K562 (cell line): Measurements from ENCODE around the gene RTL5. TPM values are rescaled to one million over a fixed set of nuclear protein-coding genes. Genes with fewer than 3 reads are reported as not detected.

Experiments
- ATAC-seq: fragments of 200-7000 bp; cut with Tn5 transposase; 3 replicates; pipeline ENCODE4 v1.9.1; 2020; ENCODE audit warnings: moderate library complexity
- BruUV-seq: library from RNA; stranded (reverse); fragments of 400-500 nt; replicated peaks from 2 replicates; lab custom pipeline; 2021; lab: Mats Ljungman, UMichigan
- CTCF ChIA-PET: fragments of 300-600 bp; formaldehyde crosslinking; extraction: SDS; loops from one replicate; lab custom pipeline; 2021; ENCODE audit warnings: low intra/inter-chr PET ratio; lab: Yijun Ruan, JAX
- POLR2A ChIA-PET: fragments of 300-600, 350-650 bp; sonication (Branson Sonifier 250); formaldehyde crosslinking; extraction: SDS; loops from one replicate; lab custom pipeline; 2021; ENCODE audit warnings: antibody characterized with exemption, inconsistent platforms; lab: Yijun Ruan, JAX
- DNase-seq, 4 experiments: peaks; one replicate each; pipeline versions ENCODE4 v3.0.0 to v3.0.0-alpha.2; 2011 to 2018; ENCODE audit warnings: low spot score in 3 of 4, mixed read lengths in 3 of 4; ENCODE audit errors: extremely low read depth in 1 of 4
- FAIRE-seq: peaks from 2 replicates; lab custom pipeline; 2011; peaks lifted over from hg19 to GRCh38; lab: Jason Lieb, UNC
- H2AFZ ChIP-seq: 2 replicates; pipeline ENCODE4 v1.6.0; 2011; ENCODE audit warnings: low read depth, low read length, control low read depth, inconsistent platforms
- H3K27ac ChIP-seq: fragments of 200-600 bp; 3 replicates; pipeline ENCODE4 v1.8.0; 2011; ENCODE audit warnings: low read depth, mild to moderate bottlenecking, control low read depth, inconsistent platforms, low read length, moderate library complexity, mixed read lengths; ENCODE audit errors: extremely low read depth
- H3K27me3 ChIP-seq, 2 experiments: fragments of 300-600 bp in 1 of 2; 2 replicates in 1 of 2; 3 replicates in 1 of 2; pipeline versions ENCODE4 v1.6.0 to v1.8.0; 2011; ENCODE audit warnings: inconsistent platforms in 2 of 2, low read length in 2 of 2, mild to moderate bottlenecking in 1 of 2, mixed read lengths in 1 of 2, moderate library complexity in 1 of 2; ENCODE audit not compliant: control insufficient read depth in 2 of 2, insufficient read depth in 2 of 2
- H3K36me3 ChIP-seq: fragments of 300-600 bp; 3 replicates; pipeline ENCODE4 v1.8.0; 2011; ENCODE audit warnings: mild to moderate bottlenecking, low read length, inconsistent platforms; ENCODE audit not compliant: control insufficient read depth, insufficient read depth
- H3K4me1 ChIP-seq, 2 experiments: fragments of 200-600 bp in 1 of 2; replicated peaks in 1 of 2; 2 replicates in 1 of 2; 3 replicates in 1 of 2; pipeline versions ENCODE4 v1.5.1 to v1.8.0; 2011; ENCODE audit warnings: inconsistent platforms in 2 of 2, low read length in 2 of 2, mild to moderate bottlenecking in 1 of 2, mixed read lengths in 1 of 2, moderate library complexity in 1 of 2; ENCODE audit not compliant: control insufficient read depth in 2 of 2, insufficient read depth in 2 of 2
- H3K4me2 ChIP-seq: 2 replicates; pipeline ENCODE4 v1.6.1; 2011; ENCODE audit warnings: low read length, control low read depth, inconsistent platforms, mixed read lengths; ENCODE audit not compliant: insufficient read depth
- H3K4me3 ChIP-seq: fragments of 200-600 bp; sonication (generic), shearing (Covaris generic); 2 replicates; pipeline ENCODE4 v1.5.1; 2016; ENCODE audit warnings: control low read depth, inconsistent platforms
- H3K79me2 ChIP-seq: fragments of 200-600 bp; 3 replicates; pipeline ENCODE4 v1.8.0; 2011; ENCODE audit warnings: low read length, inconsistent platforms; ENCODE audit not compliant: control insufficient read depth, insufficient read depth
- H3K9ac ChIP-seq, 2 experiments: 2 replicates each; pipeline versions ENCODE4 v1.6.0 to v1.6.1; 2011; ENCODE audit warnings: low read depth in 2 of 2, low read length in 2 of 2, control low read depth in 1 of 2, inconsistent platforms in 1 of 2, mild to moderate bottlenecking in 1 of 2, mixed read lengths in 1 of 2; ENCODE audit not compliant: insufficient read depth in 1 of 2
- H3K9me1 ChIP-seq: one replicate; pipeline ENCODE4 v1.6.0; 2011; ENCODE audit warnings: inconsistent platforms, mild to moderate bottlenecking, low read length, moderate library complexity; ENCODE audit not compliant: control insufficient read depth, insufficient read depth
- H3K9me3 ChIP-seq: replicated peaks from 2 replicates; pipeline ENCODE4 v1.5.1; 2011; ENCODE audit warnings: low read depth, low read length, inconsistent platforms; ENCODE audit not compliant: control insufficient read depth, insufficient read depth
- H4K20me1 ChIP-seq: replicated peaks from 2 replicates; pipeline ENCODE4 v1.6.1; 2011; ENCODE audit warnings: low read length, inconsistent platforms, mixed read lengths; ENCODE audit not compliant: control insufficient read depth, insufficient read depth
- BMI1 ChIP-seq: fragments of 150-350 bp; IDR thresholded peaks from 2 replicates; pipeline ENCODE4 v1.6.1; 2014; ENCODE audit warnings: low read length
- C11orf30 ChIP-seq: fragments of 450-650 bp; IDR thresholded peaks from 2 replicates; pipeline ENCODE4 v1.6.1; 2016; ENCODE audit warnings: low read depth, mild to moderate bottlenecking
- CHD1 ChIP-seq: fragments of 200-600 bp; sonication (generic); IDR thresholded peaks from one replicate; pipeline ENCODE4 v1.6.1; 2012; ENCODE audit warnings: mild to moderate bottlenecking, moderate library complexity, low read length, inconsistent platforms
- GABPB1 ChIP-seq: sonication (generic); formaldehyde crosslinking; IDR thresholded peaks from 2 replicates; pipeline ENCODE4 v1.8.0; 2022; ENCODE audit warnings: mild to moderate bottlenecking, missing genetic modification reagents
- HNRNPH1 ChIP-seq: fragments of 200-400 bp; formaldehyde crosslinking; optimal IDR thresholded peaks from 2 replicates; pipeline ENCODE3; 2017; ENCODE audit warnings: low read depth, mild to moderate bottlenecking, low read length, moderate library complexity
- LCOR ChIP-seq: sonication (generic); formaldehyde crosslinking; IDR thresholded peaks from 2 replicates; pipeline ENCODE4 v1.8.0; 2022; ENCODE audit warnings: mild to moderate bottlenecking, missing genetic modification reagents
- NR3C1 ChIP-seq: sonication (generic); formaldehyde crosslinking; IDR thresholded peaks from 2 replicates; pipeline ENCODE4 v1.8.1; 2022; ENCODE audit warnings: missing genetic modification reagents
- SRSF9 ChIP-seq: fragments of 200-400 bp; formaldehyde crosslinking; IDR thresholded peaks from 2 replicates; pipeline ENCODE4 v1.6.1; 2017; ENCODE audit warnings: low read depth, low read length, borderline replicate concordance
- TAF15 ChIP-seq: fragments of 200-400 bp; formaldehyde crosslinking; IDR thresholded peaks from 2 replicates; pipeline ENCODE4 v1.6.1; 2017; ENCODE audit warnings: mild to moderate bottlenecking, low read depth, low read length, moderate library complexity
- TAL1 ChIP-seq: fragments of 450-650 bp; IDR thresholded peaks from 2 replicates; pipeline ENCODE4 v1.6.1; 2016; ENCODE audit warnings: mild to moderate bottlenecking
- TCF3 ChIP-seq: sonication (generic); formaldehyde crosslinking; IDR thresholded peaks from 2 replicates; pipeline ENCODE4 v1.4.0; 2020; ENCODE audit warnings: mild to moderate bottlenecking, missing genetic modification reagents
- U2AF1 ChIP-seq: fragments of 200-400 bp; formaldehyde crosslinking; optimal IDR thresholded peaks from 2 replicates; pipeline ENCODE3; 2017; ENCODE audit warnings: mild to moderate bottlenecking, low read depth, low read length, moderate library complexity
- ZNF146 ChIP-seq: IDR thresholded peaks from one replicate; pipeline ENCODE4 v1.6.1; 2018; ENCODE audit warnings: missing compliant biosample characterization; ENCODE audit not compliant: unreplicated experiment
- ZNF174 ChIP-seq: fragments of 250-450 bp; sonication (Bioruptor Pico); IDR thresholded peaks from 2 replicates; pipeline ENCODE4 v1.4.0; 2020; ENCODE audit warnings: mild to moderate bottlenecking
- ZNF212 ChIP-seq: fragments of 450-650 bp; formaldehyde crosslinking; IDR thresholded peaks from 2 replicates; pipeline ENCODE4 v1.4.0; 2020; ENCODE audit warnings: mild to moderate bottlenecking
- ZNF766 ChIP-seq: fragments of 200-800 bp; sonication (Bioruptor generic); conservative IDR thresholded peaks from 2 replicates; pipeline ENCODE4 v1.6.1; 2016; ENCODE audit warnings: missing genetic modification characterization, missing compliant biosample characterization
- WGBS: fragments of 100-300 bp; shearing (Covaris generic); methylation state at CpG from one replicate; pipeline ENCODE4 v1.1.6; 2016; ENCODE audit warnings: low coverage, mixed read lengths; ENCODE audit not compliant: insufficient coverage; ENCODE audit errors: missing lambda C conversion rate; 5-methylcytosine and 5-hydroxymethylcytosine counted together
- in situ Hi-C: fragments of 300-500 bp; cut with MboI; formaldehyde crosslinking; loops from 4 replicates; pipeline ENCODE4 v1.15.0; 2018; ENCODE audit warnings: inconsistent platforms, mixed read lengths
- intact Hi-C: fragments of 100-400 bp; cut with micrococcal nuclease; formaldehyde crosslinking; loops from 2 replicates; pipeline ENCODE4 v1.14.2; 2022
- polyA plus RNA-seq, 8 experiments: library from polyadenylated mRNA; depleted of rRNA in 4 of 8; stranded (reverse) in 5 of 8; unstranded in 3 of 8; fragments of >200 nt; fragmentation: Nextera tagmentation in 2 of 8; fragmentation: Illumina TruSeq in 1 of 8; extraction: Ambion mirVana in 2 of 8; extraction: Trizol in 1 of 8; gene quantifications; 2 replicates each; pipeline versions ENCODE4 v1.2.1 to v1.2.3, GENCODE V29; 2011 to 2014; ENCODE audit warnings: inconsistent platforms in 1 of 8, missing spikeins in 1 of 8
- total RNA-seq, 7 experiments: library from RNA; depleted of rRNA in 6 of 7; stranded (reverse); fragments of >200 nt in 6 of 7; fragmentation: Illumina TruSeq in 2 of 7; extraction: Trizol in 2 of 7; gene quantifications; 2 replicates each; pipeline versions ENCODE4 v1.2.1 to v1.2.3, GENCODE V29; 2011 to 2021; ENCODE audit warnings: low replicate concordance in 1 of 7
- TF ChIP-seq, protein P1 (sequence below): fragments of 450-650 bp; IDR thresholded peaks from 2 replicates; pipeline ENCODE4 v1.7.0; 2016; ENCODE audit warnings: borderline replicate concordance

The RTL5 gene
- total and polyA plus RNA-seq, 9 of the 15 experiments (the other 6 are each of a cell fraction or from before 2014, with no cell fraction given), result 0.03 TPM; not detected in 8

DNA sequence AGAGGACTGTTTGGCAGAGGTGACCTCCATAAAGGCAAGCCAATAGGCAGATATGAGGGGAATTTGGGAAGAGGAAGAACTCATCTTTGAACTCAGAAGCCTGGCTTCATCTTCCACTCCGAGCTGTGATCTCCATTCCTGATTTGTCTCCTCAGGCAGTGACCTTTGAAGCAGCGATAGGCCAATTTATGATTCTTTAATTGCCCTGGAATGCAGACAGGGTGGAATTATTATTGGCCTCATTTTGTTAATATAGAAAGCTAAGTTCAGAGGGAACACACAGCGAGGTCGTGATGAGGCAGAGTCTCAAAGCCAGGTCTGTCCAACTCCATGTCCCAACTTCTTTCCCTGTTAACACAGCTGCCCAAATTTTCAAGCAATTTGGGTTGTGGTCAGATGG, 16.9 kb downstream of the RTL5 start:
- POLR2A ChIA-PET, result no interaction called here
- TF ChIP-seq TCF3 (CRISPR knock-in tag), result no peak
- no peak for TF ChIP-seq ZNF212 (CRISPR knock-in tag)
- no peak for TF ChIP-seq ZNF174 (CRISPR knock-in tag)
- TF ChIP-seq LCOR, result no peak
- TF ChIP-seq CHD1, result no peak
- no peak for TF ChIP-seq C11orf30
- no peak for TF ChIP-seq GABPB1 (CRISPR knock-in tag)
- TF ChIP-seq, all 486 proteins: peak for 0
- H3K27ac ChIP-seq, result no peak overlapping the region
- H3K4me3 ChIP-seq, result no peak overlapping the region
- no peak overlapping the region for H2AFZ ChIP-seq
- H3K79me2 ChIP-seq, result no peaks in the 10 kb centered on the region
- DNase-seq (no peak), ATAC-seq (no peak), FAIRE-seq (no peak)
- intact Hi-C loops (no loop called here), in situ Hi-C loops (no loop called here)
- H3K27me3 ChIP-seq, result peaks cover 0 to 29% of the 10 kb centered on the region in 2 experiments; a peak in 2 of 5 replicates
- WGBS, result 3% methylated on average over 4 of the region's 4 CpGs
- no peaks in the 10 kb centered on the region for H3K9me1 ChIP-seq
- no peaks in the 10 kb centered on the region; the same call in 1 of the 2 replicates for H3K9me3 ChIP-seq
- H4K20me1 ChIP-seq, result no peaks in the 10 kb centered on the region
- no TSS peak for BruUV-seq
- no peak overlapping the region for H3K9ac ChIP-seq
- no peaks in the 10 kb centered on the region for H3K36me3 ChIP-seq
- CTCF ChIA-PET, result no interaction called here
- no peaks in the 10 kb centered on the region for H3K4me1 ChIP-seq
- H3K4me2 ChIP-seq, result no peak overlapping the region

DNA sequence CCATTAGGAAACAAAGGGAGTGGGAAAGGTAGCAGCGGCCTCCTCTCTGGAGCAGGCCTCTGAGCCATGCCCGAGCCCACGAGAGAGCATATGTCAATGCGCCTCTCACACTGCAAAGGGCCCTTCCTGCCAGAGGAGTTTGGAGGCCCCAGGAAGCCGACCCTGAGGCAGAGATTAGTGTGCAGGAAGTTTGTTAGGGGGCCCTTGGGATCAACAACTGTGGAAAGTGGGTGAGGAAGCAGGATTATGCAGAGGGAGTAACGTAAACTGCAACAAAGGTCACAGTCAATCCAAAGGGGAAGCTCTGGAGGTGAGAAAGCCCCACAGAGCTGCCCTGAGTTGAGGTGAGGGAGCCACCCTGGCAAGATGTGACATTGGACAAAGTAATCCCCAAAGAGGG, 17.4 kb downstream of the RTL5 start:
- H3K9ac ChIP-seq, result no peak overlapping the region
- no peaks in the 10 kb centered on the region for H4K20me1 ChIP-seq
- peaks cover 0 to 34% of the 10 kb centered on the region in 2 experiments; a peak in 2 of 5 replicates for H3K27me3 ChIP-seq
- H2AFZ ChIP-seq, result no peak overlapping the region
- intact Hi-C loops (no loop called here), in situ Hi-C loops (no loop called here)
- H3K9me1 ChIP-seq, result no peaks in the 10 kb centered on the region
- no peaks in the 10 kb centered on the region for H3K4me1 ChIP-seq
- H3K79me2 ChIP-seq, result no peaks in the 10 kb centered on the region
- FAIRE-seq (no peak), ATAC-seq (no peak), DNase-seq (no peak)
- no peak overlapping the region for H3K27ac ChIP-seq
- ChIA-PET POLR2A (no interaction called here), CTCF (no interaction called here)
- no peaks in the 10 kb centered on the region for H3K36me3 ChIP-seq
- no peak overlapping the region for H3K4me3 ChIP-seq
- BruUV-seq, result no TSS peak
- 2% methylated on average over 6 of the region's 6 CpGs for whole genome bisulfite sequencing
- no peak overlapping the region for H3K4me2 ChIP-seq
- no peaks in the 10 kb centered on the region; the same call in 1 of the 2 replicates for H3K9me3 ChIP-seq
- TF ChIP-seq ZNF146, result no peak
- TF ChIP-seq NR3C1 (CRISPR knock-in tag), result no peak
- TF ChIP-seq BMI1, result no peak
- TF ChIP-seq HNRNPH1, result no peak
- TF ChIP-seq TAF15, result no peak
- TF ChIP-seq U2AF1, result no peak
- no peak for TF ChIP-seq TAL1
- no peak for TF ChIP-seq ZNF766 (CRISPR knock-in tag)
- no peak for TF ChIP-seq SRSF9
- TF ChIP-seq, protein P1, sequence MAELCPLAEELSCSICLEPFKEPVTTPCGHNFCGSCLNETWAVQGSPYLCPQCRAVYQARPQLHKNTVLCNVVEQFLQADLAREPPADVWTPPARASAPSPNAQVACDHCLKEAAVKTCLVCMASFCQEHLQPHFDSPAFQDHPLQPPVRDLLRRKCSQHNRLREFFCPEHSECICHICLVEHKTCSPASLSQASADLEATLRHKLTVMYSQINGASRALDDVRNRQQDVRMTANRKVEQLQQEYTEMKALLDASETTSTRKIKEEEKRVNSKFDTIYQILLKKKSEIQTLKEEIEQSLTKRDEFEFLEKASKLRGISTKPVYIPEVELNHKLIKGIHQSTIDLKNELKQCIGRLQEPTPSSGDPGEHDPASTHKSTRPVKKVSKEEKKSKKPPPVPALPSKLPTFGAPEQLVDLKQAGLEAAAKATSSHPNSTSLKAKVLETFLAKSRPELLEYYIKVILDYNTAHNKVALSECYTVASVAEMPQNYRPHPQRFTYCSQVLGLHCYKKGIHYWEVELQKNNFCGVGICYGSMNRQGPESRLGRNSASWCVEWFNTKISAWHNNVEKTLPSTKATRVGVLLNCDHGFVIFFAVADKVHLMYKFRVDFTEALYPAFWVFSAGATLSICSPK, result no peak
